ENCODE measurements around the gene PRPF19. TPM values are rescaled to one million over a fixed set of nuclear protein-coding genes. Genes with fewer than 3 reads are reported as not detected.

PRPF19 gene
- total and polyA plus RNA-seq, 5 donors: 31.5 to 43.4 (median 36.9) TPM

GRCh38 chr11:60930394-60930793 lies 24.0 kb upstream of the PRPF19 start:
- Histone ChIP-seq H3K27me3 (ENCODE audit: control insufficient read depth, insufficient read depth) (no peaks in the 10 kb centered on the region), H3K27ac (ENCODE audit: low read length) (no peak overlapping the region), H3K4me1 (ENCODE audit: control insufficient read depth, insufficient read depth, low read length) (no peaks in the 10 kb centered on the region), H3K4me3 (ENCODE audit: low read length) (no peak overlapping the region), H3K9me3 (ENCODE audit: control insufficient read depth, low read length) (no peaks in the 10 kb centered on the region)
- no peak for ATAC-seq
- intact Hi-C loops (cut with DNase I): no loop called here
- DNase-seq: peak in 1 of 3 donors; percentile 30
- WGBS: 94% methylated on average over 4 of the region's 4 CpGs

- H3K4me1 ChIP-seq (ENCODE audit: control insufficient read depth, insufficient read depth, low read length): no peaks in the 10 kb centered on the region
- DNase-seq (no peak), ATAC-seq (no peak)
- H3K27ac ChIP-seq (ENCODE audit: low read length): no peak overlapping the region
- H3K4me3 ChIP-seq (ENCODE audit: low read length): no peak overlapping the region
- intact Hi-C loops (cut with DNase I): no loop called here
- 82% methylated on average over 4 of the region's 4 CpGs for WGBS
- H3K9me3 ChIP-seq (ENCODE audit: control insufficient read depth, low read length): no peaks in the 10 kb centered on the region
- H3K27me3 ChIP-seq (ENCODE audit: control insufficient read depth, insufficient read depth): no peaks in the 10 kb centered on the region
Observed at GRCh38 chr11:60929764-60930163, 23.4 kb upstream of the PRPF19 start.

DNA sequence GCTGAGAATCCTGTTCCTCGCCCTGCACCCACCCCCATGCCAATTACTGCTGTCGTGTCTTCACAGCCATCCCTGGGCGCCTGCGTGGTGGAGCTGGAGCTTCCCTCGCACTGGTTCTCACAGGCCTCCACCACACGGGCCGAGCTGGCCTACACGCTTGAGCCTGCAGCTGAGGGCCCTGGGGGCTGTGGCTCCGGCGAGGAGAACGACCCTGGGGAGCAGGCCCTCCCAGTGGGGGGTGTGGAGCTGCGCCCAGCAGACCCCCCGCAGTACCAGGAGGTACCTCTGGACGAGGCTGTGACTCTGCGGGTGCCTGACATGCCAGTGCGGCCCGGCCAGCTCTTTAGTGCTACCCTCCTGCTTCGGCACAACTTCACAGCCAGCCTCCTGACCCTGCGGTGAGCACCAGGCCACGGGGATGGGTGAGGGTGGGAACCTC lies 22.2 kb upstream of the PRPF19 start:
- Histone ChIP-seq H3K27me3 (ENCODE audit: control insufficient read depth, insufficient read depth) (no peaks in the 10 kb centered on the region), H3K4me3 (ENCODE audit: low read length) (no peak overlapping the region), H3K27ac (ENCODE audit: low read length) (no peak overlapping the region), H3K4me1 (ENCODE audit: control insufficient read depth, insufficient read depth, low read length) (peaks cover 4% of the 10 kb centered on the region), H3K9me3 (ENCODE audit: control insufficient read depth, low read length) (no peaks in the 10 kb centered on the region)
- intact Hi-C loops (cut with DNase I): no loop called here
- no peak for ATAC-seq
- peak in 1 of 3 donors; percentile 39 for DNase-seq
- 94% methylated on average over 20 of the region's 20 CpGs for WGBS

- Histone ChIP-seq H3K4me1 (ENCODE audit: control insufficient read depth, insufficient read depth, low read length) (peaks cover 6% of the 10 kb centered on the region), H3K9me3 (ENCODE audit: control insufficient read depth, low read length) (no peaks in the 10 kb centered on the region), H3K27me3 (ENCODE audit: control insufficient read depth, insufficient read depth) (no peaks in the 10 kb centered on the region), H3K27ac (ENCODE audit: low read length) (no peak overlapping the region), H3K4me3 (ENCODE audit: low read length) (no peak overlapping the region)
- WGBS: 87% methylated on average over 16 of the region's 16 CpGs
- ATAC-seq: no peak
- intact Hi-C loops (cut with DNase I): no loop called here
- DNase-seq: peak in 1 of 3 donors; percentile 32
Observed at GRCh38 chr11:60927600-60927999, 21.2 kb upstream of the PRPF19 start.

DNA sequence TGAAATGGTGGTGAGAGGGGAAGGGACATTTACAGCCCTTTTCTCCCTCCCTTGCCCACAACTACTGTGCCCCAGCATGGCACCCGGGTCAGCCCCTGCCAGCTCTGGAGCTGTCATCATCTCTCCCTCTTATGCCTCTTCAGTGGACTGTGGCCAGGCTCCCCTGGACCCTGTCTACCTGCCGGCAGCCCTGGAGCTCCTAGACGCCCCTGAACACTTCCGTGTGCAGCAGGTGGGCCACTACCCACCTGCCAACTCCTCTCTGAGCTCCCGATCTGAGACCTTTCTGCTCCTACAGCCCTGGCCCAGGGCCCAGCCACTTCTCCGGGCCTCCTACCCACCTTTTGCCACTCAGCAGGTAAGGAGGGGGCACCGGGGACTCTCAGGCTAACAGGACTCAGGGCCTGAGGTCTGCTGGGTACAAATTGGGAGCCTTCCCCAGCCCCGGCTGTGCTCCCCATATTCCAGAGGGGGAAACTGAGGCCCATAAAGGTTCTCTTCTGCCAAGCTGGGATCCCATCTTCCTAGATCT lies 20.7 kb upstream of the PRPF19 start:
- no peak overlapping the region for H3K27ac ChIP-seq (ENCODE audit: low read length)
- intact Hi-C loops (cut with DNase I): no loop called here

GRCh38 chr11:60926500-60926899 lies 20.1 kb upstream of the PRPF19 start:
- intact Hi-C loops (cut with DNase I): no loop called here
- H3K4me1 ChIP-seq (ENCODE audit: control insufficient read depth, insufficient read depth, low read length): peaks cover 6% of the 10 kb centered on the region
- no peaks in the 10 kb centered on the region for H3K27me3 ChIP-seq (ENCODE audit: control insufficient read depth, insufficient read depth)
- H3K27ac ChIP-seq (ENCODE audit: low read length): no peak overlapping the region
- DNase-seq (peak in 1 of 3 donors; percentile 32), ATAC-seq (no peak)
- WGBS: 96% methylated on average over 8 of the region's 8 CpGs
- H3K4me3 ChIP-seq (ENCODE audit: low read length): no peak overlapping the region
- no peaks in the 10 kb centered on the region for H3K9me3 ChIP-seq (ENCODE audit: control insufficient read depth, low read length)

More for the DNA sequence above, 20.7 kb upstream of the PRPF19 start:
- no peaks in the 10 kb centered on the region for H3K9me3 ChIP-seq (ENCODE audit: control insufficient read depth, low read length)
- WGBS: 92% methylated on average over 8 of the region's 8 CpGs
- no peaks in the 10 kb centered on the region for H3K27me3 ChIP-seq (ENCODE audit: control insufficient read depth, insufficient read depth)
- DNase-seq (peak in 1 of 3 donors; percentile 46), ATAC-seq (no peak)
- peaks cover 6% of the 10 kb centered on the region for H3K4me1 ChIP-seq (ENCODE audit: control insufficient read depth, insufficient read depth, low read length)
- no peak overlapping the region for H3K4me3 ChIP-seq (ENCODE audit: low read length)

GRCh38 chr11:60925868-60926267 lies 19.5 kb upstream of the PRPF19 start:
- H3K27me3 ChIP-seq (ENCODE audit: control insufficient read depth, insufficient read depth): no peaks in the 10 kb centered on the region
- H3K27ac ChIP-seq (ENCODE audit: low read length): no peak overlapping the region

GRCh38 chr11:60924906-60925853 lies 18.8 kb upstream of the PRPF19 start:
- H3K4me3 ChIP-seq (ENCODE audit: low read length): peak overlapping the region; percentile 68
- intact Hi-C loops (cut with DNase I): no loop called here
- WGBS: 6% methylated on average over 35 of the region's 35 CpGs
- ATAC-seq (peak in 1 of 2 donors; percentile 6), DNase-seq (peak in 1 of 3 donors; percentile 41)
- no peaks in the 10 kb centered on the region for H3K9me3 ChIP-seq (ENCODE audit: control insufficient read depth, low read length)
- peaks cover 6% of the 10 kb centered on the region for H3K4me1 ChIP-seq (ENCODE audit: control insufficient read depth, insufficient read depth, low read length)
- no peak overlapping the region for H3K27ac ChIP-seq (ENCODE audit: low read length)
- no peaks in the 10 kb centered on the region for H3K27me3 ChIP-seq (ENCODE audit: control insufficient read depth, insufficient read depth)

More at GRCh38 chr11:60925868-60926267, 19.5 kb upstream of the PRPF19 start:
- H3K9me3 ChIP-seq (ENCODE audit: control insufficient read depth, low read length): no peaks in the 10 kb centered on the region
- WGBS: 79% methylated on average over 6 of the region's 6 CpGs
- H3K4me1 ChIP-seq (ENCODE audit: control insufficient read depth, insufficient read depth, low read length): peaks cover 6% of the 10 kb centered on the region
- no peak for ATAC-seq
- intact Hi-C loops (cut with DNase I): no loop called here
- no peak for DNase-seq
- H3K4me3 ChIP-seq (ENCODE audit: low read length): no peak overlapping the region

DNA sequence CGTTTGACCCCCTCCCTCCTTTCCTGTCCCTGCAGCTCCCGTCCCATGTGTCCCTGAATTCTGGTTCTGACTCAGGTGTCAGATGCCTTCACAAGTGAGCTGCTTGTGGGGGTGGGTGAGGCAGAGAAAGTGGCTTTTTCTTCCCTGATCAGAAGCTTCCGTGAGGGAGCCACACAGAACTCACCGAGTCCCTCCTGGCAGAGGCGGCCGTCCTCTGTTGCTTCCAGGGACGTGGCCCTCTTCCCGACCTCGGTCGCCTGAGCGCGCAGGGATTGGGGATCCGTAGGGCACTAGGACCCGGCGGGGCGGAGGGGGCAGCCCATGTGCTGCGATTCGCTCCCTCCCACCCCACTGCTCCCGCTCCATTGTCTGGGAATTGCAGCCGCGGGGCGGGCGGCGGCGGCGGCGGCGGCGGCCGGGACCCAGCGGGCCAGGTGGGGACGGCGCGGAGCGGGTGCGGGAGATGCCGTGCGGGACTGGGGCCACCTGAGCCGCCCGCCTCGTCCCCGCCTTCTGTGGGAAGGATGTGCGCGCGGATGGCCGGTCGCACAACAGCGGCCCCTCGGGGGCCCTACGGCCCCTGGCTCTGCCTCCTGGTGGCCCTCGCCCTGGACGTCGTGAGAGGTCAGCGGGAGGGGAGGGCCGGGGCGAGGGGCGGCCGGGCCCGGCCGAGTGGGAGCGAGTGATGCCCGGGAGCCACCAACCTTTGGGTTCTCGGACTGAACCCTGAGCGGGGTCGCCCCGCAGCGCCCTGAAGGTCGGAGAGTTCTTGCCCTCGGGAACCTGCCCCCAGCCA lies 17.9 kb upstream of the PRPF19 start, which contains the start of gene TMEM132A:
Gene TMEM132A (plus strand): TSS at position 351 of the 796 bp plus-strand sequence. CDS start 174 bp downstream, at position 525.
- H3K4me3 ChIP-seq (ENCODE audit: low read length): peak within 1 kb of the TSS; percentile 68
- under 1% methylated on average over 68 of the region's 69 CpGs for WGBS
- H3K9me3 ChIP-seq (ENCODE audit: control insufficient read depth, low read length): no peaks in the 10 kb centered on the region
- no peak within 1 kb of the TSS for H3K27ac ChIP-seq (ENCODE audit: low read length)
- H3K27me3 ChIP-seq (ENCODE audit: control insufficient read depth, insufficient read depth): no peaks in the 10 kb centered on the region
- intact Hi-C loops (cut with DNase I): no loop called here
- ATAC-seq: peak; percentile 84 to 90
- peaks cover 9% of the 10 kb centered on the region for H3K4me1 ChIP-seq (ENCODE audit: control insufficient read depth, insufficient read depth, low read length)
- peak; percentile 82 to 91 (median 87) for DNase-seq

- no peaks in the 10 kb centered on the region for H3K9me3 ChIP-seq (ENCODE audit: control insufficient read depth, low read length)
- DNase-seq (peak in 1 of 3 donors; percentile 34), ATAC-seq (peak in 1 of 2 donors; percentile 1)
- 52% methylated on average over 6 of the region's 6 CpGs for WGBS
- H3K4me3 ChIP-seq (ENCODE audit: low read length): no peak overlapping the region
- intact Hi-C loops (cut with DNase I): no loop called here
- peaks cover 11% of the 10 kb centered on the region for H3K4me1 ChIP-seq (ENCODE audit: control insufficient read depth, insufficient read depth, low read length)
- no peak overlapping the region for H3K27ac ChIP-seq (ENCODE audit: low read length)
- no peaks in the 10 kb centered on the region for H3K27me3 ChIP-seq (ENCODE audit: control insufficient read depth, insufficient read depth)
Observed at GRCh38 chr11:60923800-60924109, 17.4 kb upstream of the PRPF19 start.

Data from right cardiac atrium (tissue), 5 donors.